ENCODE results near the gene LCTL.
A peak's percentile ranks its signal among the peaks of the same experiment; 100 is the strongest.

The LCTL gene

DNA sequence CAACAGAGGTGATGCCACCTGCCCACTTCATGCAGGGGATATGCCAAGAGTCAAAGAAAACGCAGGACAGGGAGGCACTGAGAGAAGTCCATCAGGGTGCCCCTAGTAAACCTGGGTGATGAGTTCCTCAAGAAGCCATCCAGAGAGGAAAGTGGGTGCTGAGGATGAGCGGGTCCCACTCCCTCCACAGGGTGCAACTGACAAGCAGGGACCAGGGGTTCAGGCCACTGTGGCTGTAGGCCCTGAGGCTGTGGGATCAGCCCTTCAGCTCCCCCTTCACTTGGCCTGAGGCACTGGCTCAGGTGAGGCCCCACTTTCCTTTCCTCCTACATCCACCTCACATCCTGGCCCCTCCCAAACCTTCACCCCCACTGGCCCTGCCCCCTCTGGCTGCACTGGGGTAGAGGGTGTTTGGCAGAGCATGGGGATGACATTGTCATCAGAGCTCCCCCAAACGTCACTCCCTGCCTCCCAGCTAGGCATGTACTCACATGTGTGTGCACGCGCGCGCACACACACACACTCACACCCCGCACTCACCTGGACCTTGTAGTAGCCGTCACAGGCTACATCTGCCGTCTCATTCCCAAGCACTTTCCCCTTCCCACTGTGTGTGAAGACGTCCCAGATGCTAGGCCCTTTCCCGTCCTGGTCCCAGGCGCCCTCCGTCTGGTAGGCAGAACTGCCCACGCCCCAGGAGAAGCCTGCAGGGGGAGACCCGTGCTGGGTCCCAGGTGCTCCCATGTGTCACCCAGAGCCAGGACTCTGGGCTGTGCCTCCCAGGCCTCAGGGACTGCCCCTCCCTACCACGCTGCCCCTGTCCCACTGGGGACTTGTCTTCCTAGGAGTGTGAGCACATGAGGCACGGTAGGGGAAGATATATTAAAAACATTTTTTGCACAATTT lies 1.4 kb downstream of the LCTL start:
- H3K4me1 ChIP-seq (ENCODE audit: insufficient read depth, low read length), result peaks cover 25% of the 10 kb centered on the region; the same call in 1 of the 2 replicates
- no peaks in the 10 kb centered on the region for H3K9me3 ChIP-seq (ENCODE audit: control insufficient read depth, insufficient read depth, low read length)
- peaks cover 3% of the 10 kb centered on the region; the same call in 1 of the 2 replicates for H3K36me3 ChIP-seq (ENCODE audit: insufficient read depth, low read length)
- peak overlapping the region; percentile 38; the same call in 1 of the 2 replicates for H3K9ac ChIP-seq (ENCODE audit: low read depth, low read length)

DNA sequence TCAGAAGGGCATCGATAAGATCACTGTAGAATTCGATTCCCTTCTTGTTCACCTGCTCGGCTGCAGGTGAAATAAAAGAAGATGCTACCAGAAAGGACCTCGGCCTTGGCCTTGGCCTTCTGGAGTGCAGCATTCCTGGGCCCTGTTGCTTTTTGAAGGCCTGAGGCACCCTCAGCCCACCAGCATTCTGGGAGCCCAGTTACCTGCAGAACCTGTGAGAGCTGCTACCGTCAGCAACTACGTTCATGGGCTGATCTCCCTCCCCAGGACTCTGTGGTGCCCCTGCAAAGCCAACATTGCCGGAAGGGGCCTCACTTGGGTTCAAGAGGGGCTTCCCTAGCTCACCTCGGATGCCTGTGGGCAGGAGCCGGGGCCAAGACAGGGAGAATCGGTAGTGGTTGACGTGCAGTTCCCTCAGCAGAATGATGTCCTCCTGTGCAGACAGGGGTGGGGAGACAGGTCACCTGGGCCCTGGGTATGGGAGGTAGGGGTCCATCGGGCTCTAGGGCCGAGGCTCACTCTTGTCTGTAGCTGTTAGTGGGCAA lies 2.2 kb downstream of the LCTL start:
- peaks cover 25% of the 10 kb centered on the region; the same call in 1 of the 2 replicates for H3K4me1 ChIP-seq (ENCODE audit: insufficient read depth, low read length)
- peaks cover 3% of the 10 kb centered on the region for H3K36me3 ChIP-seq (ENCODE audit: insufficient read depth, low read length)
- H3K9me3 ChIP-seq (ENCODE audit: control insufficient read depth, insufficient read depth, low read length), result no peaks in the 10 kb centered on the region

DNA sequence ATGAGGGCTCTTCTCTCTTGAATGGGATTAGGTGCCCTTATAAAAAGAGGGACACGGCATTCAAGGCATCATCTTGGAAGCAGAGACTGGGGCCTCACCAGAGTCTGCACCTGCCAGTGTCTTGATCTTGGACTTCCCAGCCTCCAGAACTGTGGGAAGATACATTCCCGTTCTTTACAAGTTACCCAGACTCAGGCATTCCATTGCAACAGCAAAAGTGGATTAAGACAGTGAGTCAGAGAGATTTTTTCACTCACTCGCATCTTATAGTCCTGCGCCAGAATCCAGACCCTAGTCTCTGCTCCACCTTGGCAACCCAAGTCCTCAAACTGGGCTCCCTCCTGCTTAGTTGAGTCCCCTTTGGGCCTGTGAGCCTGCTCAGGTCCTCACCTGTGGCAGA lies 2.7 kb downstream of the LCTL start:
- Histone ChIP-seq H3K9ac (ENCODE audit: low read depth, low read length) (no peak overlapping the region), H3K36me3 (ENCODE audit: insufficient read depth, low read length) (peaks cover 3% of the 10 kb centered on the region), H3K4me1 (ENCODE audit: insufficient read depth, low read length) (peaks cover 25% of the 10 kb centered on the region; the same call in 1 of the 2 replicates), H3K9me3 (ENCODE audit: control insufficient read depth, insufficient read depth, low read length) (no peaks in the 10 kb centered on the region)

More for the DNA sequence above, 2.2 kb downstream of the LCTL start:
- H3K9ac ChIP-seq (ENCODE audit: low read depth, low read length), result no peak overlapping the region

DNA sequence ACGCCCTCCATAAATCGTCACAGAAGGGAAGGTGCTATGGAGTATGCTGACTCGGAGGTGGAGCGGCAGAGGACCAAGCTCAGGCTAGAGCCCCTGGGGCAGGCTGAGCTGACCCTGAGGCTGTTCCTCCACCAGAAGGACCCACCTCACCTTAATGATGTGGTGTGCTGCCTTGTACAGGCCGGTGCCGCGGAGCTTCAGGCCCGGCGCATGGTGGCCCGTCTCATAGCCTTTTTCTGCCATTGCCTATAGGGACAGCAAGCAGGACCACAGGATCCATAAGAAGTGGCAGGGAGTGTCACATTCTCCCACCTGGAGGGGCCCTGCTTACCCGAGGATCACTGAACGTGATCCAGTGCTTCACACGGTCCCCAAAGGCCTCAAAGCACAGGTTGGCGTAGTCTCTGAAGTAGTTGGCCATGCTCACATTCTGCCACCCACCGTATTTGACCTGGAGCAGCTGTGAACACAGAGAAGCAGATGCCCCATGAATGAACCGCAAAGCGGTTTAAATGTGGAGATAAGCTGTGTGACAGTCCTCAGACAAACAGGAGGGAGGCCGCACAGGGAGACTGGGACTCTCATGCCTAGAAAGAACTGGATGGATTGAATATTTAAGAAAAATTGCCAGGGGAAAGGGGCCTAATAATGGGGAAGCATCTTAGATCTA lies 4.8 kb downstream of the LCTL start:
- H3K9ac ChIP-seq (ENCODE audit: low read depth, low read length), result no peak overlapping the region
- peaks cover 20% of the 10 kb centered on the region; the same call in 1 of the 2 replicates for H3K4me1 ChIP-seq (ENCODE audit: insufficient read depth, low read length)

DNA sequence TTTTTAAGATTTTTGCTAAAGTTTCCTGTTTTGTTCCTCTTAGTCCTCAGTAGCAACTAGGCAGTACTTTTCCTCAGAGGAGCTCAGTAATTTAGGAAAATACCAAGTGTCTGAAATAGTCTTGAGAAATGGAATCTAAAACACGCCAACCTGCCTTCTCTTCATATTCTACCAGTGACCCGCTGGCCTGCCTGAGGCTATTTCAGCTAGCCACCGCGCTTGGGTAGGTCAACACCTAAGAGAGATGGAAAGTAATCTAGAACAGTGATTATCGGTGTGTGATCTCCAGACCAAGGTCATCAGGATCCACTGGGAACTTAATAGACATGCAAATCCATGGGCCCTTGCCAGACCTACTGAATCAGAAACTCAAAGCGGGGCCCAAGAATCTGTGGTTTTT lies 7.5 kb downstream of the LCTL start:
- no peaks in the 10 kb centered on the region for H3K4me1 ChIP-seq (ENCODE audit: insufficient read depth, low read length)
- H3K9me3 ChIP-seq (ENCODE audit: control insufficient read depth, insufficient read depth, low read length), result no peaks in the 10 kb centered on the region
- H3K36me3 ChIP-seq (ENCODE audit: insufficient read depth, low read length), result peaks cover 8% of the 10 kb centered on the region
- no peak overlapping the region for H3K9ac ChIP-seq (ENCODE audit: low read depth, low read length)

More for the DNA sequence above, 4.8 kb downstream of the LCTL start:
- H3K9me3 ChIP-seq (ENCODE audit: control insufficient read depth, insufficient read depth, low read length), result no peaks in the 10 kb centered on the region
- peaks cover 8% of the 10 kb centered on the region for H3K36me3 ChIP-seq (ENCODE audit: insufficient read depth, low read length)

DNA sequence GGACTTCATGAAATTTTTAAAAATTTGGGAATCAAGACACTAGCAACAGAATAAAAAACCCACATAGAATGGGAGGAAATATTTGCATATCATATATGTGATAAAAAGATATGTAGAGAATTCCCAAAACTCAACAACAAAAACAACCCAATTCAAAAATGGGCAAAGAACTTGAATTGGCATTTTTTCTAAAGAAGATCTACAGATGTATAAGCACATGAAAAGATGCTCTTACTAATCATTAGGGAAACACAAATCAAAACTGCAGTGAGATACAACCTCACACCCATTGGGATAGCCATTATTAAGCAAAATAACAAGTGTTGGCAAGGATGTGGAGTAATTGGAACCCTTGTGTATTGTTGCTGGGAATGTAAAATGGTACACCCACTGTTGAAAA lies 10.1 kb downstream of the LCTL start:
- H3K9ac ChIP-seq (ENCODE audit: low read depth, low read length), result no peak overlapping the region
- no peaks in the 10 kb centered on the region for H3K4me1 ChIP-seq (ENCODE audit: insufficient read depth, low read length)
- peaks cover 8% of the 10 kb centered on the region for H3K36me3 ChIP-seq (ENCODE audit: insufficient read depth, low read length)

DNA sequence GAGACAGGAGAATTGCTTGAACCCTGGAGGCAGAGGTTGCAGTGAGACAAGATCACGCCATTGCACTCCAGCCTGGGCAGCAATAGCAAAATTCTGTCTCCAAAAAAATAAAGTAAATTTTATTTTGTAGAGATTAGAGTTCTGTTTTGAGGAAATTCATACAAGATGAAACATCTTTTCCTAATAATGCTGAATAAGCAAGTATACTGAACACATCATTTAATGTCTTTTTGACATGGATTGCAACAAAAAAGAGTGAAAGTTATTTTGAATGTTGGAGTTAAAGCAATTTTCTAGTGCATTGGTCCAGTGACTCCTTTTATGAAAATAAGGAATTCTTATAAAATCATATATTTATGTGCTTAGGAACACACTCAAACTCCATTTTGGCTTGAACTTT lies 20.5 kb downstream of the LCTL start:
- no peaks in the 10 kb centered on the region; the same call in 1 of the 2 replicates for H3K9me3 ChIP-seq (ENCODE audit: control insufficient read depth, insufficient read depth, low read length)
- no peak overlapping the region for H3K9ac ChIP-seq (ENCODE audit: low read depth, low read length)
- peaks cover 3% of the 10 kb centered on the region; the same call in 1 of the 2 replicates for H3K36me3 ChIP-seq (ENCODE audit: insufficient read depth, low read length)
- H3K4me1 ChIP-seq (ENCODE audit: insufficient read depth, low read length), result no peaks in the 10 kb centered on the region

More for the DNA sequence above, 10.1 kb downstream of the LCTL start:
- H3K9me3 ChIP-seq (ENCODE audit: control insufficient read depth, insufficient read depth, low read length), result no peaks in the 10 kb centered on the region

DNA sequence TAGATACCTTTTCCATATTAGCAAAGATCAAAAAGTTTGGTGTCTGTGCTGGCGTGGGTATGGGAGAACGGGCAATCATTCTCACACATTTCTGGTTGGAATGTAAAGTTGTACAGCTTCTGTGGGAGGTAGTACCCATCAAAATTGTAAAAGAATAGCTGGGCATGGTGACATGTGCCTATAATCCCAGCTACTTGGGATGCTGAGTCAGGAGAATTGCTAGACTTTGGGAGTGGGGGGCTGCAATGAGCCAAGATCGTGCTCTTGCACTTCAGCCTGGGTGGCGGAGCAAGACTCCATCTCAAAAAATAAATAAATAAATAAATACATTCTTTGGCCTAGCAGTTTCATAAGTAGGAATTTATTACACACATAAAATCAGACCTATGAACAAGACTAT lies 22.9 kb downstream of the LCTL start:
- no peak overlapping the region for H3K9ac ChIP-seq (ENCODE audit: low read depth, low read length)
- H3K9me3 ChIP-seq (ENCODE audit: control insufficient read depth, insufficient read depth, low read length), result no peaks in the 10 kb centered on the region; the same call in 1 of the 2 replicates
- H3K4me1 ChIP-seq (ENCODE audit: insufficient read depth, low read length), result no peaks in the 10 kb centered on the region
- H3K36me3 ChIP-seq (ENCODE audit: insufficient read depth, low read length), result peaks cover 13% of the 10 kb centered on the region

DNA sequence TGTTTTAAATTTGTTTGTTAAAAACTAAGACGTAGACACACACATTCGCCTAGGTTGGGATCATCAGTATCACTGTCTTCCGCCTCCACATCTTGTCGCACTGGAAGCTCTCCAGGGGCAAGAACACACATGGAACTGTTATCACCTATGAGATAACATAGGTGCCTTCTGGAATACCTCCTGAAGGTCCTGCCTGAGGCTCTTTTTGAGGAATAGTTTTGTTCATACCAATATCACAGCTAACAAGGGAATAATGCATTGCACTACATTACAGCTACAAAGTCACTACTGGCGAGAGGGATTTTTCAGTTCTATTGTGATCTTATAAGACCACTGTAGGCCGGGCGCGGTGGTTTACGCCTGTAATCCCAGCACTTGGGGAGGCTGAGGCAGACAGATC lies 30.7 kb downstream of the LCTL start:
- Histone ChIP-seq H3K4me1 (ENCODE audit: insufficient read depth, low read length) (no peaks in the 10 kb centered on the region), H3K9ac (ENCODE audit: low read depth, low read length) (no peak overlapping the region), H3K36me3 (ENCODE audit: insufficient read depth, low read length) (peaks cover 15% of the 10 kb centered on the region), H3K9me3 (ENCODE audit: control insufficient read depth, insufficient read depth, low read length) (no peaks in the 10 kb centered on the region)

DNA sequence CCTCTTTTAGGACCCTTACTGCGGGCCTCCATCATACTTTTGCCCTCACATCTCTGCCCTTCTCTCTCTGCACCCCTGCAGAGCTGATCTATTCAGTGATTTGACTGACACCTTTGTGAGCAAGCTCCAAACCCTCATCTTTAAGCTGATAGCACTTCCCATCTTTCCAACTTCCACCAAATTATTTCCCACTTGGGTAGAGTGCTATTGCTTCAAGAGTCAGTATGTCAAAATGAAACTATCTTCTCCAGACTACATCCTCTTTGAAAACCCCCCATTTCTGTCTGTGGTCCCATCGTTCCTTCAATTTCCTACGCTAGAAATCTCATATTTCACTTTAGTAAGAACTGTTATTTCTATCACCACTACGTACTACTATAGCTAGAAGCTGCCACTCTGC lies 41.0 kb downstream of the LCTL start:
- no peaks in the 10 kb centered on the region for H3K4me1 ChIP-seq (ENCODE audit: insufficient read depth, low read length)
- H3K9me3 ChIP-seq (ENCODE audit: control insufficient read depth, insufficient read depth, low read length), result no peaks in the 10 kb centered on the region; the same call in 1 of the 2 replicates
- no peak overlapping the region for H3K9ac ChIP-seq (ENCODE audit: low read depth, low read length)
- H3K36me3 ChIP-seq (ENCODE audit: insufficient read depth, low read length), result peaks cover 22% of the 10 kb centered on the region

DNA sequence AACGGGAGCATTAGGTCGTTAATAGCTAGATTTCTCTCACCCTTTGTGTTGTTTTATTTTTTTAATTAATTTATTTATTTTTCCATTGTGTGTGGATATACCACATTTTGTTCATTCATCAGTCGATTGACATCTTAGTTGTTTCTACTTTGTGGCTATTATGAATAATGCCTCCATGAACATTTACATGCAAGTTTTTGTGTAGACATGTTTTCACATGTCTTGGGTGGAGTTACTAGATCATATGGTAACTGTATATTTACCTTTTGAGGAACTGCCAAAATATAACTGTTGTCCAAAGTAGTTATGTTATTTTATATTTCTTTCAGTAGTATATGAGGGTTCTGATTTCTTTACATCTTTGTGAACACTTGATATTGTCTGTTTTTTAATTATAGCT lies 41.9 kb downstream of the LCTL start:
- Histone ChIP-seq H3K4me1 (ENCODE audit: insufficient read depth, low read length) (no peaks in the 10 kb centered on the region), H3K9me3 (ENCODE audit: control insufficient read depth, insufficient read depth, low read length) (no peaks in the 10 kb centered on the region; the same call in 1 of the 2 replicates), H3K36me3 (ENCODE audit: insufficient read depth, low read length) (peaks cover 22% of the 10 kb centered on the region), H3K9ac (ENCODE audit: low read depth, low read length) (no peak overlapping the region)

DNA sequence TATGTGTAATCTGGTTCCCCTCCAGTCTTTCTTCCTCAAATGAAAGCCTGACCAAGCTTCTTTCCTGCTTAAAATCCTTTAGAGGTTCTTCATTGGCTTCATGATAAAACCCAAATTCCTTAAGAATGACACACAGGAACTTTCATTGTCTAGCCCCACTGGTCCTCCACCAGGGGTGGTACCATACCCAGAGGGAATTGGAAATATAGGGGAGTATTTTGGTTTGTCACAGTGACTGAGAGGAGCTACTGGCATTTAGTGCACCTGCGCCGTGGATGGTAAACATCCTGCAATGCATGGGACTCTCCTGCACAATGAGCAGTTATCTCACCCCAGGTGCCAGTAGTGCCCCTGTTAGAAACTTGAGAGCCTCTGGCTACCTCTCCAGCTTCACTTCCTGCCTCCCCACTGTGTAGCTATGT lies 49.9 kb downstream of the LCTL start:
- Histone ChIP-seq H3K9ac (ENCODE audit: low read depth, low read length) (no peak overlapping the region), H3K4me1 (ENCODE audit: insufficient read depth, low read length) (peaks cover 18% of the 10 kb centered on the region), H3K36me3 (ENCODE audit: insufficient read depth, low read length) (peaks cover 3% of the 10 kb centered on the region), H3K9me3 (ENCODE audit: control insufficient read depth, insufficient read depth, low read length) (no peaks in the 10 kb centered on the region)

DNA sequence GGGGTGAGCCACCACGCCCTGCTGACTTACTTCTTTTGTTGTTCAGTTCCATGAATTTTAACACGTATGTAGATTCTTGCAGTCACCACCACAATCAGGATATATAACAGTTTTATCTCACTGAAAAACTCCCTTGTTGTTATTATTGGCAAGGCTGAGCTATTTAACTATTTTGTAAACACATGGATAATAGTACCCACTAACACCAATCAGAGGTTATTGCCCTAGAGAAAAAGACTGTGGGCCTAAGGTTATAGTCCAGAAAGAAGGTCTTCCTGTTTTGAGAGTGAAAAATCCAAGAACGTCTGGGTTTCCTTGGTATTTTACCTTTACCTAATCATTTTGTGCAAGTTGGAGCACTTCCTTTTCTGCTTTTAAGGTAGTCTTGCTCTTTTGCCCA lies 51.2 kb downstream of the LCTL start:
- no peak overlapping the region for H3K9ac ChIP-seq (ENCODE audit: low read depth, low read length)
- peaks cover 18% of the 10 kb centered on the region for H3K4me1 ChIP-seq (ENCODE audit: insufficient read depth, low read length)
- H3K36me3 ChIP-seq (ENCODE audit: insufficient read depth, low read length), result peaks cover 4% of the 10 kb centered on the region; the same call in 1 of the 2 replicates

DNA sequence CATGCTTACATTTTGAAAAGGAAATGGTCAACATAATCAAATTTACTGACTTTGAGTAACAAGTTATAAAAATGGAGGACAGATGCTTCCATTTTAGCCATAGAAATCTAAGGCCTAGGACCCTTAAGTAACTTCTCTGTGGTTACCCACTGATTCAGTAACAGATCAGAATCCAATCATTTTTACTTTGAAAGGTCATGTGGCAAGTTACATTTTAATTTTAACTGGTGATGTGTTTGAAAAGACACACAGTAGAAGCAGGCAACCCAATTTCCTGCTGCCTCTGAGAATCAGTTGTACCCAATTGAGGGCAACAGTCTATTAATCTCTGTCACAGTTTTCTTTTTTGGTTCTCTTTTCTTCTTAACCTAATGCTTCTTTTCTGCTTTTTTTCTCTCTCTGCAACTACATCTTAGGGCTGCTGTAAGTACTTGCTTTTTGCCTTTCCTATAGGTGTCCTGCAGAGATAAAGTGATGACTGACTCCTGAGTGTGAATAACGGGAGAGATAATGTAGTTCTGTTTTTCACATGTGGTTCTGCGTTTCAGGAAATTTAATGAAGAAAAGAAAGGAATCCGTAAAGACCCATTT lies 57.4 kb downstream of the LCTL start:
- Histone ChIP-seq H3K9ac (ENCODE audit: low read depth, low read length) (no peak overlapping the region), H3K36me3 (ENCODE audit: insufficient read depth, low read length) (peaks cover 12% of the 10 kb centered on the region; the same call in 1 of the 2 replicates)

More for the DNA sequence above, 51.2 kb downstream of the LCTL start:
- H3K9me3 ChIP-seq (ENCODE audit: control insufficient read depth, insufficient read depth, low read length), result no peaks in the 10 kb centered on the region

More for the DNA sequence above, 57.4 kb downstream of the LCTL start:
- Histone ChIP-seq H3K4me1 (ENCODE audit: insufficient read depth, low read length) (no peaks in the 10 kb centered on the region; the same call in 1 of the 2 replicates), H3K9me3 (ENCODE audit: control insufficient read depth, insufficient read depth, low read length) (no peaks in the 10 kb centered on the region)
